ENCODE results near the gene GPR65.

- TF ChIP-seq POLR2A (IDR thresholded peaks at IDR 0.05), result no peak
- no peak for TF ChIP-seq CTCF (IDR thresholded peaks at IDR 0.05)
These were observed 1.5 kb upstream of the GPR65 start for GRCh38 chr14:88003425-88003824.
